Colonic mucosa (tissue), 4 donors: Measurements from ENCODE around the gene DDAH1. TPM values are rescaled to one million over a fixed set of nuclear protein-coding genes. Genes with fewer than 3 reads are reported as not detected.

Experiments used
- DNase-seq: peaks from one replicate; pipeline ENCODE4 v3.0.0-alpha.2; 2020
- H3K27ac ChIP-seq: fragments of 200-600 bp; one replicate; pipeline ENCODE4 v1.8.0; 2021
- H3K27me3 ChIP-seq: fragments of 200-600 bp; one replicate; pipeline ENCODE4 v1.8.0; 2021
- H3K36me3 ChIP-seq: fragments of 200-600 bp; one replicate; pipeline ENCODE4 v1.8.0; 2021
- H3K4me1 ChIP-seq: fragments of 200-600 bp; one replicate; pipeline ENCODE4 v1.8.0; 2021; ENCODE audit warnings: mild to moderate bottlenecking
- H3K4me3 ChIP-seq: fragments of 200-600 bp; one replicate; pipeline ENCODE4 v1.8.0; 2021
- H3K9ac ChIP-seq, 2 donors: one replicate each; pipeline ENCODE4 v1.7.0; 2013; ENCODE audit warnings: control low read depth in 2 of 2, low read depth in 2 of 2, low read length in 2 of 2
- H3K9me3 ChIP-seq: fragments of 200-600 bp; one replicate; pipeline ENCODE4 v1.8.0; 2021
- CTCF ChIP-seq: fragments of 200-600 bp; IDR thresholded peaks from one replicate; pipeline ENCODE4 v1.8.0; 2022; ENCODE audit warnings: antibody characterized with exemption, mild to moderate bottlenecking
- intact Hi-C: fragments of 100-400 bp; cut with DNase I; formaldehyde crosslinking; loops from one replicate; pipeline ENCODE4 v1.14.1; 2022
- total RNA-seq, 2 donors: library from RNA; stranded (reverse); fragmentation: NEBNext Ultra II Directional in 1 of 2; extraction: Animal tissue kit (Norgen Biotek cat#: 25700) in 1 of 2; gene quantifications; one replicate each; pipeline ENCODE4 v1.2.1, GENCODE V29; 2021
- donor health status: healthy.
- donor health status: DM: no; HTN: no; CAD: no.
- donor health status: DM: no; HTN: no; CAD: no.

DDAH1 gene
- total RNA-seq, 2 donors from 2014 or later = 130 to 144 TPM

GRCh38 chr1:85334962-85335361 is 130.0 kb downstream of the DDAH1 start:
- H3K4me1 ChIP-seq = no peaks in the 10 kb centered on the region
- no peak overlapping the region for H3K4me3 ChIP-seq
- DNase-seq = no peak
- H3K36me3 ChIP-seq = no peaks in the 10 kb centered on the region
- H3K9ac ChIP-seq = no peak overlapping the region
- no peak overlapping the region for H3K27ac ChIP-seq
- no peak for TF ChIP-seq CTCF
- intact Hi-C loops = no loop called here
- no peaks in the 10 kb centered on the region for H3K27me3 ChIP-seq
- no peaks in the 10 kb centered on the region for H3K9me3 ChIP-seq

- H3K36me3 ChIP-seq = no peaks in the 10 kb centered on the region
- DNase-seq = no peak
- no peak overlapping the region for H3K27ac ChIP-seq
- TF ChIP-seq CTCF = no peak
- no peaks in the 10 kb centered on the region for H3K9me3 ChIP-seq
- no peaks in the 10 kb centered on the region for H3K4me1 ChIP-seq
- H3K9ac ChIP-seq = no peak overlapping the region
- H3K27me3 ChIP-seq = no peaks in the 10 kb centered on the region
- H3K4me3 ChIP-seq = no peak overlapping the region
- intact Hi-C loops = no loop called here
These were observed 131.8 kb downstream of the DDAH1 start for GRCh38 chr1:85333186-85333585.

- no peaks in the 10 kb centered on the region for H3K36me3 ChIP-seq
- TF ChIP-seq CTCF = no peak
- no peaks in the 10 kb centered on the region for H3K27me3 ChIP-seq
- H3K9me3 ChIP-seq = no peaks in the 10 kb centered on the region
- intact Hi-C loops = no loop called here
- H3K4me3 ChIP-seq = no peak overlapping the region
- H3K27ac ChIP-seq = no peak overlapping the region
- H3K4me1 ChIP-seq = no peaks in the 10 kb centered on the region
- no peak overlapping the region for H3K9ac ChIP-seq
- no peak for DNase-seq
These were observed 132.4 kb downstream of the DDAH1 start for GRCh38 chr1:85332575-85332974.

- Histone ChIP-seq H3K9ac (no peak overlapping the region), H3K27me3 (no peaks in the 10 kb centered on the region), H3K27ac (peak overlapping the region; percentile 48), H3K36me3 (no peaks in the 10 kb centered on the region), H3K4me3 (no peak overlapping the region), H3K9me3 (no peaks in the 10 kb centered on the region), H3K4me1 (no peaks in the 10 kb centered on the region)
- DNase-seq = no peak
- no peak for TF ChIP-seq CTCF
- intact Hi-C loops = no loop called here
These were observed 134.2 kb downstream of the DDAH1 start for GRCh38 chr1:85330711-85331290.

- intact Hi-C loops = no loop called here
- Histone ChIP-seq H3K9ac (no peak overlapping the region), H3K36me3 (no peaks in the 10 kb centered on the region), H3K27me3 (no peaks in the 10 kb centered on the region), H3K9me3 (no peaks in the 10 kb centered on the region), H3K4me1 (no peaks in the 10 kb centered on the region), H3K27ac (peak overlapping the region; percentile 48), H3K4me3 (no peak overlapping the region)
- no peak for DNase-seq
- no peak for TF ChIP-seq CTCF
These were observed 134.7 kb downstream of the DDAH1 start for GRCh38 chr1:85330214-85330631.
